ENCODE measurements around the gene PCK1.

PCK1 gene

GRCh38 chr20:57614490-57615444, 53.9 kb downstream of the PCK1 start:
- TF ChIP-seq CTCF (conservative IDR thresholded peaks at IDR 0.05): no peak

GRCh38 chr20:57615445-57615811, 54.5 kb downstream of the PCK1 start:
- TF ChIP-seq CTCF (conservative IDR thresholded peaks at IDR 0.05): no peak

More at GRCh38 chr20:57614490-57615444, 53.9 kb downstream of the PCK1 start:
- no peak overlapping the region for H3K27ac ChIP-seq

GRCh38 chr20:57616143-57616951, 55.4 kb downstream of the PCK1 start:
- no peak for TF ChIP-seq CTCF (conservative IDR thresholded peaks at IDR 0.05)
- no peak overlapping the region for H3K27ac ChIP-seq

More at GRCh38 chr20:57615445-57615811, 54.5 kb downstream of the PCK1 start:
- H3K27ac ChIP-seq: no peak overlapping the region

- no peak overlapping the region for H3K27ac ChIP-seq
- no peak for TF ChIP-seq CTCF (conservative IDR thresholded peaks at IDR 0.05)
These were observed 56.3 kb downstream of the PCK1 start for GRCh38 chr20:57617079-57617795.
